HG02852 (cell line): ENCODE data around the gene TMEM143.

Experiments used
- ATAC-seq: cut with Tn5 transposase; IDR thresholded peaks from one replicate; pipeline ENCODE4 v1.9.1; 2021; ENCODE audit warnings: mild to moderate bottlenecking, moderate library complexity; ENCODE audit not compliant: unreplicated experiment

The TMEM143 gene

GRCh38 chr19:48361912-48362311 is 1.8 kb downstream of the TMEM143 start:
- ATAC-seq, result no peak

GRCh38 chr19:48359123-48359522 is 4.6 kb downstream of the TMEM143 start:
- ATAC-seq, result no peak

- ATAC-seq, result no peak
Observed at GRCh38 chr19:48355365-48355954, 8.3 kb downstream of the TMEM143 start.

GRCh38 chr19:48354332-48354992 is 9.3 kb downstream of the TMEM143 start:
- ATAC-seq, result no peak

- ATAC-seq, result no peak
Observed at GRCh38 chr19:48353677-48354076, 10.1 kb downstream of the TMEM143 start.

GRCh38 chr19:48351341-48351752 is 12.4 kb downstream of the TMEM143 start:
- ATAC-seq, result no peak

GRCh38 chr19:48350856-48351255 is 12.9 kb downstream of the TMEM143 start:
- no peak for ATAC-seq

GRCh38 chr19:48348737-48349136 is 15.0 kb downstream of the TMEM143 start:
- ATAC-seq, result no peak

- ATAC-seq, result no peak
Observed at GRCh38 chr19:48348045-48348444, 15.7 kb downstream of the TMEM143 start.

GRCh38 chr19:48346191-48346590 is 17.5 kb downstream of the TMEM143 start:
- ATAC-seq, result no peak

- no peak for ATAC-seq
Observed at GRCh38 chr19:48344892-48345291, 18.8 kb downstream of the TMEM143 start.

- ATAC-seq, result no peak
Observed at GRCh38 chr19:48342841-48343540, 20.7 kb downstream of the TMEM143 start.

GRCh38 chr19:48342414-48342738 is 21.4 kb downstream of the TMEM143 start:
- ATAC-seq, result no peak

- no peak for ATAC-seq
Observed at GRCh38 chr19:48341515-48342413, 22.0 kb downstream of the TMEM143 start.

GRCh38 chr19:48340995-48341394 is 22.7 kb downstream of the TMEM143 start:
- ATAC-seq, result no peak

- no peak for ATAC-seq
Observed at GRCh38 chr19:48338802-48339503, 24.8 kb downstream of the TMEM143 start.

GRCh38 chr19:48338253-48338755 is 25.4 kb downstream of the TMEM143 start:
- no peak for ATAC-seq

GRCh38 chr19:48333467-48334384 is 30.0 kb downstream of the TMEM143 start:
- ATAC-seq, result peak; percentile 41

GRCh38 chr19:48332662-48333466 is 30.9 kb downstream of the TMEM143 start:
- peak; percentile 66 for ATAC-seq
